Loucy (cell line): ENCODE data around the gene CAST.

Experiments used
- H2AFZ ChIP-seq: fragments of 200-600 bp; sonication (generic); 2 replicates; pipeline ENCODE4 v1.6.0; 2016; ENCODE audit warnings: antibody characterized with exemption, mild to moderate bottlenecking, low read length, moderate library complexity
- H3F3A ChIP-seq: fragments of 200-600 bp; 2 replicates; pipeline ENCODE4 v1.6.0; 2016; ENCODE audit warnings: antibody characterized with exemption, low read depth, mild to moderate bottlenecking
- H3K27me3 ChIP-seq: fragments of 200-600 bp; sonication (generic); 2 replicates; pipeline ENCODE4 v1.6.1; 2014; ENCODE audit warnings: low read length, mild to moderate bottlenecking; ENCODE audit not compliant: insufficient read depth, poor library complexity, severe bottlenecking
- H3K36me3 ChIP-seq: fragments of 200-600 bp; sonication (generic); 2 replicates; pipeline ENCODE4 v1.6.1; 2016; ENCODE audit warnings: low read length; ENCODE audit not compliant: insufficient read depth
- H3K4me1 ChIP-seq: fragments of 200-600 bp; sonication (generic); 2 replicates; pipeline ENCODE4 v1.5.1; 2014; ENCODE audit warnings: low read length, mild to moderate bottlenecking; ENCODE audit not compliant: insufficient read depth, poor library complexity, severe bottlenecking
- H3K4me2 ChIP-seq: fragments of 200-600 bp; sonication (generic); 2 replicates; pipeline ENCODE4 v1.6.0; 2014; ENCODE audit warnings: antibody characterized with exemption, low read length, low read depth, mild to moderate bottlenecking; ENCODE audit not compliant: poor library complexity, severe bottlenecking
- H3K4me3 ChIP-seq: fragments of 200-600 bp; sonication (generic); 2 replicates; pipeline ENCODE4 v1.5.1; 2014; ENCODE audit warnings: low read length, mild to moderate bottlenecking, mixed read lengths; ENCODE audit not compliant: poor library complexity, severe bottlenecking
- H3K79me2 ChIP-seq: fragments of 200-600 bp; sonication (generic); 2 replicates; pipeline ENCODE4 v1.6.1; 2014; ENCODE audit warnings: low read length; ENCODE audit not compliant: insufficient read depth
- H3K9ac ChIP-seq: fragments of 200-600 bp; sonication (generic); 2 replicates; pipeline ENCODE4 v1.6.0; 2014; ENCODE audit warnings: mild to moderate bottlenecking, low read depth, low read length, moderate library complexity; ENCODE audit not compliant: poor library complexity, severe bottlenecking
- H3K9me2 ChIP-seq: fragments of 200-600 bp; sonication (generic); replicated peaks from 2 replicates; pipeline ENCODE4 v1.6.1; 2016; ENCODE audit warnings: low read depth, low read length, mixed read lengths
- H3K9me3 ChIP-seq: fragments of 200-600 bp; sonication (generic); 2 replicates; pipeline ENCODE4 v1.6.1; 2014; ENCODE audit warnings: mild to moderate bottlenecking, antibody characterized with exemption, low read length, low read depth; ENCODE audit not compliant: insufficient read depth
- H4K20me1 ChIP-seq: fragments of 200-600 bp; sonication (generic); 2 replicates; pipeline ENCODE4 v1.6.0; 2014; ENCODE audit warnings: antibody characterized with exemption, low read length, mild to moderate bottlenecking; ENCODE audit not compliant: insufficient read depth, poor library complexity, severe bottlenecking
- CTCF ChIP-seq: fragments of 200-600 bp; sonication (generic); conservative IDR thresholded peaks from 2 replicates; pipeline ENCODE4 v1.5.1; 2014; ENCODE audit warnings: mild to moderate bottlenecking, antibody characterized with exemption, low read length
- EZH2phosphoT487 ChIP-seq: fragments of 200-600 bp; IDR thresholded peaks from 2 replicates; pipeline ENCODE4 v1.6.1; 2018; ENCODE audit warnings: antibody characterized with exemption, mild to moderate bottlenecking, moderate library complexity, borderline replicate concordance

The CAST gene

GRCh38 chr5:96683810-96684209, 21.6 kb downstream of the CAST start:
- Histone ChIP-seq H3K9me3 (no peaks in the 10 kb centered on the region), H3K79me2 (no peaks in the 10 kb centered on the region), H3K36me3 (no peaks in the 10 kb centered on the region), H3K4me3 (no peak overlapping the region), H3K4me1 (peaks cover 4% of the 10 kb centered on the region), H2AFZ (no peak overlapping the region), H3K9me2 (no peaks in the 10 kb centered on the region), H3K27me3 (no peaks in the 10 kb centered on the region), H3F3A (no peaks in the 10 kb centered on the region), H4K20me1 (peaks cover 5% of the 10 kb centered on the region), H3K9ac (no peak overlapping the region), H3K4me2 (no peak overlapping the region)
- no peak for TF ChIP-seq EZH2phosphoT487
- TF ChIP-seq CTCF: no peak

GRCh38 chr5:96687080-96687479, 24.9 kb downstream of the CAST start:
- H3K4me1 ChIP-seq: peaks cover 4% of the 10 kb centered on the region
- peaks cover 5% of the 10 kb centered on the region for H4K20me1 ChIP-seq
- H3K9me3 ChIP-seq: no peaks in the 10 kb centered on the region
- no peak for TF ChIP-seq EZH2phosphoT487
- no peak for TF ChIP-seq CTCF
- no peak overlapping the region for H3K4me3 ChIP-seq
- H3K36me3 ChIP-seq: no peaks in the 10 kb centered on the region
- H2AFZ ChIP-seq: no peak overlapping the region
- H3K9me2 ChIP-seq: no peaks in the 10 kb centered on the region
- H3F3A ChIP-seq: no peaks in the 10 kb centered on the region
- H3K9ac ChIP-seq: no peak overlapping the region
- no peak overlapping the region for H3K4me2 ChIP-seq
- H3K27me3 ChIP-seq: no peaks in the 10 kb centered on the region
- H3K79me2 ChIP-seq: no peaks in the 10 kb centered on the region

GRCh38 chr5:96687812-96688453, 25.8 kb downstream of the CAST start:
- Histone ChIP-seq H3K4me3 (no peak overlapping the region), H3K9me2 (no peaks in the 10 kb centered on the region), H3K27me3 (no peaks in the 10 kb centered on the region), H3K36me3 (no peaks in the 10 kb centered on the region), H2AFZ (no peak overlapping the region), H4K20me1 (peaks cover 5% of the 10 kb centered on the region), H3F3A (no peaks in the 10 kb centered on the region), H3K79me2 (no peaks in the 10 kb centered on the region), H3K9me3 (no peaks in the 10 kb centered on the region), H3K9ac (no peak overlapping the region), H3K4me1 (peaks cover 4% of the 10 kb centered on the region), H3K4me2 (peak overlapping the region; percentile 28)
- TF ChIP-seq CTCF (peak; percentile 80), EZH2phosphoT487 (no peak)
